Fibroblast of lung (primary cell): Measurements from ENCODE around the gene ZNF672. TPM values are rescaled to one million over a fixed set of nuclear protein-coding genes. Genes with fewer than 3 reads are reported as not detected.
A peak's percentile ranks its signal among the peaks of the same experiment; 100 is the strongest.

Source experiments
- DNase-seq, 2 donors: peaks; one replicate each; pipeline versions ENCODE4 v3.0.0 to v3.0.0-alpha.2; 2010; ENCODE audit warnings: low read depth in 2 of 2
- H2AFZ ChIP-seq: 2 replicates; pipeline ENCODE4 v1.5.1; 2012; ENCODE audit warnings: low read length, control low read depth, inconsistent platforms
- H3K27ac ChIP-seq: 2 replicates; pipeline ENCODE4 v1.5.1; 2011; ENCODE audit warnings: low read length, control low read depth; ENCODE audit not compliant: insufficient read depth
- H3K27me3 ChIP-seq: 2 replicates; pipeline ENCODE4 v1.5.1; 2011; ENCODE audit warnings: mild to moderate bottlenecking, low read length; ENCODE audit not compliant: control insufficient read depth, insufficient read depth
- H3K36me3 ChIP-seq: 2 replicates; pipeline ENCODE4 v1.5.1; 2011; ENCODE audit warnings: low read length; ENCODE audit not compliant: control insufficient read depth, insufficient read depth
- H3K4me1 ChIP-seq: 2 replicates; pipeline ENCODE4 v1.5.1; 2011; ENCODE audit warnings: low read length; ENCODE audit not compliant: control insufficient read depth, insufficient read depth; ENCODE audit errors: extremely low read depth
- H3K4me2 ChIP-seq: 2 replicates; pipeline ENCODE4 v1.5.1; 2011; ENCODE audit warnings: low read length, control low read depth; ENCODE audit not compliant: insufficient read depth; ENCODE audit errors: extremely low read depth
- H3K4me3 ChIP-seq, 4 experiments: fragments of 200-600 bp in 1 of 4; sonication (generic) in 1 of 4; replicated peaks in 1 of 4; 2 replicates each; pipeline ENCODE4 v1.5.1; 2011 to 2016; ENCODE audit warnings: low read length in 4 of 4, low read depth in 3 of 4, mild to moderate bottlenecking in 3 of 4, control low read depth in 2 of 4, inconsistent platforms in 1 of 4, mixed read lengths in 1 of 4; ENCODE audit not compliant: insufficient read depth in 1 of 4; ENCODE audit errors: control extremely low read depth in 1 of 4
- H3K79me2 ChIP-seq: 2 replicates; pipeline ENCODE4 v1.5.1; 2012; ENCODE audit warnings: mild to moderate bottlenecking, low read length, inconsistent platforms; ENCODE audit not compliant: control insufficient read depth, insufficient read depth
- H3K9ac ChIP-seq: 2 replicates; pipeline ENCODE4 v1.5.1; 2011; ENCODE audit warnings: mild to moderate bottlenecking, low read length, control low read depth; ENCODE audit not compliant: insufficient read depth
- H3K9me3 ChIP-seq: 2 replicates; pipeline ENCODE4 v1.5.1; 2012; ENCODE audit warnings: low read depth, low read length; ENCODE audit not compliant: control insufficient read depth, insufficient read depth
- H4K20me1 ChIP-seq: 2 replicates; pipeline ENCODE4 v1.5.1; 2011; ENCODE audit warnings: low read length; ENCODE audit not compliant: control insufficient read depth, insufficient read depth; ENCODE audit errors: extremely low read depth
- CTCF ChIP-seq, 2 donors: IDR thresholded peaks in 1 of 2; conservative IDR thresholded peaks in 1 of 2; 1 replicate in 1 of 2; 2 replicates in 1 of 2; pipeline ENCODE4 v1.5.1; 2011 to 2012; ENCODE audit warnings: low read length in 2 of 2, control low read depth in 1 of 2, inconsistent platforms in 1 of 2, low read depth in 1 of 2, mild to moderate bottlenecking in 1 of 2
- EZH2 ChIP-seq: IDR thresholded peaks from 2 replicates; pipeline ENCODE4 v1.5.1; 2012; ENCODE audit warnings: low read length, control low read depth, mild to moderate bottlenecking; ENCODE audit errors: missing control alignments
- polyA plus RNA-seq, 2 donors: library from polyadenylated mRNA; depleted of rRNA in 1 of 2; stranded (reverse) in 1 of 2; unstranded in 1 of 2; fragments of >200 nt; gene quantifications; 2 replicates each; pipeline ENCODE4 v1.2.1, GENCODE V29; 2011 to 2012; ENCODE audit warnings: missing spikeins in 1 of 2
- total RNA-seq: library from RNA; depleted of rRNA; stranded (reverse); fragments of >200 nt; gene quantifications from 2 replicates; pipeline ENCODE4 v1.2.1, GENCODE V29; 2014

The ZNF672 gene
- total and polyA plus RNA-seq, 2 donors (not counting 1 experiment from before 2014, with no cell fraction given) = 10.3 to 15.5 TPM

GRCh38 chr1:248840946-248841345 lies 2.9 kb downstream of the ZNF672 start:
- no peaks in the 10 kb centered on the region for H4K20me1 ChIP-seq
- H2AFZ ChIP-seq = no peak overlapping the region
- peaks cover 2% of the 10 kb centered on the region for H3K36me3 ChIP-seq
- peaks cover 11% of the 10 kb centered on the region for H3K4me1 ChIP-seq
- no peak overlapping the region for H3K4me3 ChIP-seq
- TF ChIP-seq CTCF (conservative IDR thresholded peaks at IDR 0.05 in 1 of 2, IDR thresholded peaks at IDR 0.05 in 1 of 2; ENCODE audit: low read depth in 1 of 2, low read length in 2 of 2) (no peak), EZH2 (no peak)
- no peaks in the 10 kb centered on the region for H3K27me3 ChIP-seq
- DNase-seq = no peak
- no peak overlapping the region for H3K9ac ChIP-seq
- H3K79me2 ChIP-seq = peaks cover 33% of the 10 kb centered on the region
- H3K9me3 ChIP-seq = no peaks in the 10 kb centered on the region
- H3K27ac ChIP-seq = peak overlapping the region; percentile 55
- H3K4me2 ChIP-seq = no peak overlapping the region

- TF ChIP-seq EZH2 = no peak
- peak; percentile 63 to 72 for TF ChIP-seq CTCF (conservative IDR thresholded peaks at IDR 0.05 in 1 of 2, IDR thresholded peaks at IDR 0.05 in 1 of 2; ENCODE audit: low read depth in 1 of 2, low read length in 2 of 2)
- H3K4me2 ChIP-seq = peak overlapping the region; percentile 38
- H3K9ac ChIP-seq = peak overlapping the region; percentile 11
- H3K79me2 ChIP-seq = peaks cover 33% of the 10 kb centered on the region
- peak overlapping the region; percentile 28 for H2AFZ ChIP-seq
- H3K4me3 ChIP-seq = peak overlapping the region in 2 of 4 experiments; percentile 8 to 21
- no peaks in the 10 kb centered on the region for H3K9me3 ChIP-seq
- no peaks in the 10 kb centered on the region for H4K20me1 ChIP-seq
- H3K4me1 ChIP-seq = peaks cover 11% of the 10 kb centered on the region
- peak overlapping the region; percentile 62 for H3K27ac ChIP-seq
- no peaks in the 10 kb centered on the region for H3K27me3 ChIP-seq
- peak; percentile 46 to 72 for DNase-seq
- peaks cover 5% of the 10 kb centered on the region for H3K36me3 ChIP-seq
These were observed 3.8 kb downstream of the ZNF672 start for GRCh38 chr1:248841702-248842395.

- Histone ChIP-seq H3K4me3 (no peak overlapping the region), H4K20me1 (no peaks in the 10 kb centered on the region), H3K4me1 (peaks cover 8% of the 10 kb centered on the region), H3K4me2 (no peak overlapping the region), H3K27me3 (no peaks in the 10 kb centered on the region), H3K9ac (no peak overlapping the region), H2AFZ (no peak overlapping the region), H3K9me3 (no peaks in the 10 kb centered on the region), H3K79me2 (peaks cover 33% of the 10 kb centered on the region), H3K36me3 (peaks cover 10% of the 10 kb centered on the region), H3K27ac (peak overlapping the region; percentile 62)
- DNase-seq = no peak
- no peak for TF ChIP-seq EZH2
- TF ChIP-seq CTCF (conservative IDR thresholded peaks at IDR 0.05 in 1 of 2, IDR thresholded peaks at IDR 0.05 in 1 of 2; ENCODE audit: low read depth in 1 of 2, low read length in 2 of 2) = no peak
These were observed 4.8 kb downstream of the ZNF672 start for GRCh38 chr1:248842781-248843331.
